ENCODE measurements around the gene LTBP2. TPM values are rescaled to one million over a fixed set of nuclear protein-coding genes. Genes with fewer than 3 reads are reported as not detected.
A peak's percentile ranks its signal among the peaks of the same experiment; 100 is the strongest.

The LTBP2 gene
- total and polyA plus RNA-seq, 2 of the 8 experiments (the other 6 are each of a cell fraction or from before 2014, with no cell fraction given) = 0.48 to 0.89 TPM

GRCh38 chr14:74486164-74486563 is 125.9 kb downstream of the LTBP2 start:
- Histone ChIP-seq H3K27me3 (replicated peaks in 1 of 4; ENCODE audit: control insufficient read depth in 3 of 4, extremely low read depth in 1 of 4, insufficient read depth in 3 of 4, low read length in 3 of 4) (no peaks in the 10 kb centered on the region), H2BK5ac (ENCODE audit: low read depth, low read length) (no peak overlapping the region), H3K36me3 (ENCODE audit: control insufficient read depth in 2 of 4, insufficient read depth in 4 of 4, low read length in 3 of 4) (peaks cover 3 to 46% (median 26%) of the 10 kb centered on the region in 4 experiments; a peak in 7 of 8 replicates), H2BK12ac (ENCODE audit: low read depth, low read length) (no peak overlapping the region), H3K56ac (replicated peaks; ENCODE audit: insufficient read length, low read depth, low read length) (no peak overlapping the region), H2AFZ (ENCODE audit: low read length) (no peak overlapping the region), H3K4me2 (ENCODE audit: insufficient read depth in 1 of 2, low read depth in 2 of 2, low read length in 2 of 2) (no peak overlapping the region), H3K18ac (ENCODE audit: extremely low read depth, low read length) (no peak overlapping the region), H3K9me3 (ENCODE audit: insufficient read depth in 2 of 2, low read depth in 1 of 2, low read length in 1 of 2) (no peaks in the 10 kb centered on the region), H3K9ac (replicated peaks in 1 of 4; ENCODE audit: extremely low read depth in 1 of 4, low read depth in 3 of 4, low read length in 3 of 4) (peak overlapping the region in 1 of 4 experiments; percentile 10; a peak in 1 of 7 replicates), H3K27ac (ENCODE audit: low read depth, low read length) (no peak overlapping the region), H2AK5ac (ENCODE audit: low read depth, low read length) (no peak overlapping the region), H3K79me2 (ENCODE audit: control insufficient read depth in 1 of 2, insufficient read depth in 2 of 2, low read length in 2 of 2) (peaks cover 0 to 37% of the 10 kb centered on the region in 2 experiments; a peak in 3 of 4 replicates), H3K14ac (ENCODE audit: insufficient read length) (no peak overlapping the region), H3K4me3 (ENCODE audit: extremely low read depth in 1 of 4, insufficient read depth in 2 of 4, low read depth in 3 of 4, low read length in 4 of 4) (no peak overlapping the region), H2BK15ac (ENCODE audit: low read length) (no peak overlapping the region), H2BK20ac (ENCODE audit: low read length) (no peak overlapping the region), H3K79me1 (ENCODE audit: low read depth, low read length) (peaks cover 7% of the 10 kb centered on the region), H3K23ac (ENCODE audit: insufficient read length) (no peak overlapping the region), H4K20me1 (replicated peaks in 1 of 2; ENCODE audit: control insufficient read depth in 1 of 2, insufficient read depth in 2 of 2, low read length in 2 of 2) (peaks cover 0 to 4% of the 10 kb centered on the region in 2 experiments), H2BK120ac (replicated peaks; ENCODE audit: low read depth, low read length) (no peak overlapping the region), H4K91ac (replicated peaks; ENCODE audit: insufficient read length, low read length) (no peak overlapping the region), H3K4me1 (replicated peaks in 1 of 4; ENCODE audit: control insufficient read depth in 3 of 4, insufficient read depth in 4 of 4, low read length in 3 of 4) (peaks cover 0 to 2% (median 2%) of the 10 kb centered on the region in 4 experiments; a peak in 3 of 7 replicates), H3K4ac (replicated peaks; ENCODE audit: insufficient read length, low read depth, low read length) (no peak overlapping the region), H3K23me2 (ENCODE audit: low read depth, low read length) (no peaks in the 10 kb centered on the region), H4K5ac (ENCODE audit: insufficient read length, low read depth, low read length) (no peak overlapping the region), H4K8ac (ENCODE audit: extremely low read depth, insufficient read depth, low read length) (no peak overlapping the region)
- ChIA-PET CTCF (ENCODE audit: partially characterized antibody) (interaction anchor here (0.6 to 2.3 kb wide), 6 partner anchors 8 to 209 kb away, joined by 3 to 10 read pairs (median 7); no protein-coding TSS in a partner anchor), POLR2A (ENCODE audit: partially characterized antibody) (interaction anchor here (0.7 to 1.6 kb wide), 5 partner anchors 8 to 138 kb away, joined by 3 to 5 read pairs (median 3); partner anchors contain the start of gene VRTN)
- FAIRE-seq (no peak), DNase-seq (ENCODE audit: low read depth in 1 of 2, low spot score in 2 of 2) (no peak)
- 92% methylated on average over 3 of the region's 3 CpGs; no CpG with 5 or more reads in 1 of the 2 experiments for WGBS, 2 experiments (ENCODE audit: extremely low coverage in 1 of 2, insufficient coverage in 1 of 2, insufficient read length in 1 of 2, insufficient replicate concordance in 2 of 2, low coverage in 1 of 2, low lambda C conversion rate in 2 of 2, missing lambda C conversion rate in 1 of 2)
- TF ChIP-seq BACH1 (IDR thresholded peaks at IDR 0.05; ENCODE audit: low read length) = no peak
- TF ChIP-seq ATF3 (IDR thresholded peaks at IDR 0.05; ENCODE audit: insufficient read depth, low read depth, low read length) = no peak
- TF ChIP-seq EGR1 (IDR thresholded peaks at IDR 0.05; ENCODE audit: borderline replicate concordance, low read depth, low read length) = no peak
- no peak for TF ChIP-seq CBX5 (IDR thresholded peaks at IDR 0.05; ENCODE audit: low read depth, low read length)
- no peak for TF ChIP-seq KDM5A (IDR thresholded peaks at IDR 0.05; ENCODE audit: low read length)
- no peak for TF ChIP-seq TCF12 (IDR thresholded peaks at IDR 0.05; ENCODE audit: low read depth, low read length)
- TF ChIP-seq POU5F1 (IDR thresholded peaks at IDR 0.05; ENCODE audit: low read depth, low read length) = no peak
- no peak for TF ChIP-seq RFX5 (IDR thresholded peaks at IDR 0.05; ENCODE audit: borderline replicate concordance, low read depth, low read length)
- no peak for TF ChIP-seq TBP (IDR thresholded peaks at IDR 0.05; ENCODE audit: low read depth, low read length)
- no peak for TF ChIP-seq SP2 (IDR thresholded peaks at IDR 0.05; ENCODE audit: low read length)
- no peak for TF ChIP-seq TAF7 (optimal IDR thresholded peaks at IDR 0.05; ENCODE audit: borderline replicate concordance, low read depth, low read length)

Data from H1 (cell line).